ENCODE measurements around the gene YEATS2.
"Not testable (repeated sequence)": the region's sequence is repeated elsewhere in the genome, so short reads cannot be mapped to it uniquely, and the experiment has no call there.

YEATS2 gene

DNA sequence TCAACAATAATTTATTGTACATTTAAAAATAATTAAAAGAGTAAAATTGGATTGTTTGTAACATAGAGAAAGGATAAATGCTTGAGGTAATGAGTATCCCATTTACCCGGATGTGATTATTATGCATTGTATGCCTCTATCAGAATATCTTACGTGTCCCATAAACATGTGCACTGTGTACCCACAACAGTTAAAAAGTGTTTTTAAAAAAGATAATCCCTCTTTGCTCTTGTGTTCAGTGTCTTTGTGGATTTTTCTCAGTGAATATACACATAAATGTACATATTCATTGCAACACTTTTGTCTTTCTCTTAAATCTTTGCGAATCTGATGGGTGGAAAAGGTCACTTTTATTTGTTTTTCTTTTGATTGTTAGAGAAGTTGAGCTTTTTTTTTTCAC, 20.4 kb downstream of the YEATS2 start:
- DNase-seq = no peak

DNA sequence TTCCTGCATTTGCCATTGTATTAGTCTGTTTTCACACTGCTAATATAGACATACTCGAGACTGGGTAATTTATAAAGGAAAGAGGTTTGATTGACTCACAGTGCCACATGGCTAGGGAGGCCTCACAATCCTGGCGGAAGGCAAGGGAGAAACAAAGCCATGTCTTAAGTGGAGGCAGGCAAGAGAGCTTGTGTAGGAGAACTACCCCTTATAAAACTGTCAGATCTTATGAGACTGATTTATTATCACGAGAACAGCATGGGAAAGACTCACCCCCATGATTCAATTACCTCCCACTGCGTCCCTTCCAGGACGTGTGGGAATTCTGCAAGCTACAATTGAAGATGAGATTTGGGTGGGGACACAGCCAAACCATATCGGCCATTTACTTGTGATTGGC, 27.8 kb downstream of the YEATS2 start:
- no peak for DNase-seq

DNA sequence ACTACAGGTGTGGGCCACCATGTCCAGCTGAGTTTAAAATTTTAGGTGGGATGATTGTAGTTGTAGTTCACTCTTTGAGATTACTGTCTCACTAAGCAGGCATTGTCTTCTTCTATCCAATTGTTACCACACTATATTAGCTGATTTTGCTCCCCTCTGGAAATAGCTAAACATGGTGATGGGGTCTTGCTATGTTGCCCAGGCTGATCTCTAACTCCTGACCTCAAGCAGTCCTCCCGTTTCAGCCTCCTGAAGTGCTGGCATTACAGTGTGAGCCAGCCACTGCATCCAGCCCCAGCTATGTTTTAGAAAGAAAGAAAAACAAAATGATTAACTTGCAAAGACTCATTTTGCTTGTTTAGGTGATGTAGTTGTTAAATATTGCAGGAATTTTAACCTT, 30.6 kb downstream of the YEATS2 start:
- DNase-seq = no peak

DNA sequence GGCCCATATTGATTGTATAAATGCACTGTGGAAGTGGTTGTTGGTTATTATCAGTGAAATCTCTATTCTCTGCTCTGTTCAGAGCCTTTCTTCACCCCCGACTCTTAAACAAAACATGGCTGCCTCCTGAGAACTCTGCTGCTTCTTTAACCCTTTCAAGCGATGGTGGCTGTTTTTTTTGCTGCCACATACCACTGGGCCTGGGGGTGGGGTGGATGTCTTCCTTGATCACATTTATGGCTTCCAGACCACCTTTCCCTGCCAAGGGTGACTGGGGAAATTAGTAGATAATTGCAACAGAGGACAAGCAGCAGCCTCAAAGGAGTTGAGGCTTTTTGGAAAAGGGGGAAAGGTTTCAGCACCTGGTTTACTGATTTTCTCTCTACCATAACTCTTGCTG, 32.8 kb downstream of the YEATS2 start:
- DNase-seq = no peak

DNA sequence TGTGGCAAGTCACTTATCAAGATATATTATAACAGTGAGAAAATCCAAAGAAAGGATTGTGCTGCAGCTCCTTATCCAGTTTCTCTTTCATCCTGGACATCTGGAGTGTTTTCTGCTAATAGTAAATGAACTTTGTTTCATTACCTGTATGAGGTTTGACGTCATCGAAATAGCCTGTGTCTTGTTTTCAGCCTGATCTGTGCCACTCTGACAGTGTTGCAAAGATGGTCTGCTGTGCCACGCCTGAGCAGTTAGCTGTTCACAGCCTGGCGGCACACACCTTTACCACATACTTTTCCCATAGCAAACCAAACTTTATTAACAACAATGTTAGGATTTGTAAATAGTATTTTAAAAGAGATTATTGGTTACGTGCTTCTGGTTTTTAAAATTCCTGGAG, 34.0 kb downstream of the YEATS2 start:
- DNase-seq = no peak

DNA sequence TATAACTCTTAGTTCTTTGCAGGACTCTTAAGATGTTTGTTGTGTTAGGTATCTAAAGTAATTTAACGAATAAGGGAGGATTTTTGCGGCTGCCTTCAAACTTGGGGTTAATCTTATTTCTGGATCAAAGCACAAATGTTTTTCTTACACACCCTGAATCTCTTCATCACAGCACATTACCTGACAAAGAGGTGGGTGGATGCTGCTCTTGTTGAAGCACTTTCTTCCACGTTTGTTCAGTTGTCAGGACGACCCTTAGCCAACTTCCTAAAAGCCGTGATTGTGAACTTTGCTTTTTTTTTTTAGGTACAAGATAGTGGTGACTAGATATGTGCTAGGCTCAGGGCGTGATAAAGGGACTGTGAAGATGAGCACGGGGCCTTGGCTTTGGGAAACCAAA, 36.0 kb downstream of the YEATS2 start:
- no peak for DNase-seq

DNA sequence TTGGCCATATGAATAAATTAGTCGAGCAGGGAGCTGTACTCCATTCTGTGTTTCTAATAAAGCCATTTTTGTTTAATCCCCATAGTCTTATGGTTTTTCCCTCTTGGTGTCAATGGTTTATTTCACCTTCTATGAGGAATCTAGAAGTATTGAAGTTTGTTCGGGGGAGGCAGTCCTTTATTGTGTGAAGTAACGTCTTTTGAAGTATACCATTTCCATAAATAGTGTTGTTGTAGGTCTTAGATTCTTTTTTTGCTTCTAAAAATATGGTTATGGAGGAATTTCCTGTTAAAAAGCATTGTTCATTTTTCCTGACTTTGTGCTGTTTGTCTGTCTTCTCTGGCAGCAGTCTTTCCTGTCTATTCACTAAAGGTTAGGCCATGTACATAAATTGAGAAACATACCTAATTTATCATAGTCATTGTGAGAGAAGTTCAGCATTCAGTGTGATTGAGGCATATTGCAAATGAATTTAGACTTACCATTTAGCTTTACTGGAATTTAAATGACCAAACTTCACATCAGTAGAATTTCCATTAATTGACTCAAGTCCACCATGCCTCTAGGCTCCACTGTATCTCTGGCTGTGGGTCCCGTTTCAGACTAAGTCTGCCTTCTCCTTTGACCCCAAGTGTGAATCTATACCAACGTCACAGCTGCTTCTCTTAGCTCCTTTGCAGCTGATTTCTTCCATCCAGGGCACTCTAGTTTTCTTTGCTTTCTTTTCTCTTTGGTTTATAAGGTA, 37.3 kb downstream of the YEATS2 start:
- no peak for DNase-seq

DNA sequence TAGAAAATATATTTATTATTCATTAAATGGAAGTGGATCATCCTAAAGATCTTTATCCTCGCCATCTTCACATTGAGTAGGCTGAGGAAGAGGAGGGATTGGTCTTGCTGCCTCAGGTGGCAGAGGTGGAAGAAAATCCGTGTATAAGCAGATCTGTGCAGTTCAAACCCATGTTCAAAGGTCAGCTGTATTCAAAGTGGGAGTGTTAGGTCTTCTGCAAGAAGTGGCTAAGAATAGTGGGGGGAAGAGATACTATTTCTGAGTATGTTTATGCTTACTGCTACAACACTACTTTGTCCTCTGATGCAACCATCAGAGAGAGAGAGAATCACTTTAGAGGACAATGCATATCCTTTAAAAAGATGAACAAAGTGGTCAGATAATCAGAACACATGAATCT, 39.5 kb downstream of the YEATS2 start:
- DNase-seq = no peak

DNA sequence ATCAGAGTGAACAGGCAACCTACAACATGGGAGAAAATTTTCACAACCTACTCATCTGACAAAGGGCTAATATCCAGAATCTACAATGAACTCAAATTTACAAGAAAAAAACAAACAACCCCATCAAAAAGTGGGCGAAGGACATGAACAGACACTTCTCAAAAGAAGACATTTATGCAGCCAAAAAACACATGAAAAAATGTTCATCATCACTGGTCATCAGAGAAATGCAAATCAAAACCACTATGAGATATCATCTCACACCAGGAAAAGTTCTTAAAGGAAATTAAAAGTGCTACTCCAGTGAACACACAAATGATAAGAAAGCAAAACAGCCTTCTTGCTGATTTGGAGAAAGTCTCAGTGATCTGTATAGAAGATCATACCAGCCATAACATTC, 42.6 kb downstream of the YEATS2 start:
- not testable (repeated sequence) for DNase-seq

DNA sequence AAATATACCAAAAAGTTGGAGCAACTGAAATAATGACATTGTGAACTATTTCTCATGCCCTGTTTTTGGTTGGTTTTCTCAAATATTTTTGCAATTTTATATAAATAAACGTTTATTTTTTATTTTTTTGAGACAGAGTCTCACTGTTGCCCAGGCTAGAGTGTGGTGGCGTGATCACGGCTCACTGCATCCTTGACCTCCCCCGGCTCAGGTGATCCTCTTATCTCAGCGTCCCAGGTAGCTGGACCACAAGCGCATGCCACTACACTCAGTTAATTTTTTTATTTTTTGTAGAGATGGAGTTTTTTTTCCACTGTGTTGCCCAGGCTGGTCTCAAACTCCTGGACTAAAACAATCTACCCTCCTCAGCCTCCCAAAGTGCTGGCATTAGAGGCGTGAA, 45.6 kb downstream of the YEATS2 start:
- no peak for DNase-seq

DNA sequence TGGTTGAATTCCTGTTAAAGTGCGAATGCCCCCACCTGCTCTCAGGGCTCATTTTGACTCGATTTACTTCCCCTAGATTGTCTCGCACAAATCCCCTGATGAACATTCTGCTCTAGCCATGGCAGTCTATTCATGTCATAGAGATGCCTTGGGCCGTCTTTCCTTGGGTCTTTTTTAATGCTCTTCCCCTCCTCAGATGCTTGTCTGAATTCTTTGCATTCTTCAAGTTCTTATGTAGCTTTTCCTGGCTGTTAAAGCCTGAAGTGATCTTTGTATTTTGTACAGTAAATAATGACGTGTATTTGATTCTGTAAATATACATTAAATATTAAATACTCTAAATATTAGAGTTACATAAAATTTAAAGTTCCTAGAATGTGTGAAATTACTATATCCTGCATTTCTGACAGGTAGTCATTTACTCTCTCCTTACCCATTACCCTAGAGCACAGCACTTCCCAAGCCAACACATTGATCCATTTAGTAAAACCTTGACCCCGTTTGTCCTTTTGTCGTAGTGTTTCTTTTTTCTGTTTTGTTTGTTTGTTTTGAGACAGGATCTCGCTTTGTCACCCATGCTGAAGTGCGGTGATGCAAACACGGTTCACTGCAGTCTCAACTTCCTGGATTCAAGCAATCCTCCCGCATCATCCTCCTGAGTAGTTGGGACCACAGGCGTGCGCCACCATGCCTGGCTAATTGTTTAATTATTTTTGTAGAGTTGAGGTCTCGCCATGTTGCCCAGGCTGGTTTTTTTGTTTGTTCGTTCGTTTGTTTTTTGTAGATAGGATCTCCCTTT, 47.9 kb downstream of the YEATS2 start:
- DNase-seq = no peak

DNA sequence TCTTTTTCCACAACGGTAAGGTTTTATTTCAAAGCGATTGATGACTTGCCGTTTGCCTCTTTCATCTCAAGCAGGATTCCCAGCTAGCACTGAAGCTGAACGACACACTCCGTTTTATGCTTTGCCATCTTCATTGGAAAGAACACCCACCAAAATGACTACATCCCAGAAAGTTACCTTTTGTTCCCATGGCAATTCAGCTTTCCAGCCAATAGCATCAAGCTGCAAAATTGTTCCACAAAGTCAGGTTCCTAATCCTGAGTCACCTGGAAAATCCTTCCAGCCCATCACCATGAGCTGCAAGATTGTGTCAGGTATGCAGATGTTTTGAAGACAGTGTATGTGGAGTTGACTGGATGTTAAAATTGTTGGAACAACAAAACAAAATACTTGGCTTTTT, 56.5 kb downstream of the YEATS2 start:
- DNase-seq = no peak

DNA sequence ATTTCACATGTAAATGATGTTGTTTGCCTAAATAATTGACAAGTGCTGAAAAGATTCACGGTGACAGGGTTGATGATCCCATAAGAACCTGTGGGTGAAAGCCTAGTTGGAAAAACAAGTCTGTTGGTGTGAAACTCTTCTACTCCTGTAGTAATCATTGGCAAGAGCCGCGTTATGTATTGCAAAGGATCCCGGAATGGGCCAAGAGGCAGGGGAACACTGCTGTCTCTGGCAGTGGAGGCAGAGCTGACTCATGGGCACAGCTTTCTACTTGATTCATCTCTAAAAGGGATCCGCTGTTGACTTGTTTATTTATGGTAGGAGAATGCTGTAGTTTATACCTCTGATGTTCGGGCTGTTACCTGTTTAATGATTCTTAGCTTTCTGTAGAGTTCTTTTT, 64.7 kb downstream of the YEATS2 start:
- no peak for DNase-seq

DNA sequence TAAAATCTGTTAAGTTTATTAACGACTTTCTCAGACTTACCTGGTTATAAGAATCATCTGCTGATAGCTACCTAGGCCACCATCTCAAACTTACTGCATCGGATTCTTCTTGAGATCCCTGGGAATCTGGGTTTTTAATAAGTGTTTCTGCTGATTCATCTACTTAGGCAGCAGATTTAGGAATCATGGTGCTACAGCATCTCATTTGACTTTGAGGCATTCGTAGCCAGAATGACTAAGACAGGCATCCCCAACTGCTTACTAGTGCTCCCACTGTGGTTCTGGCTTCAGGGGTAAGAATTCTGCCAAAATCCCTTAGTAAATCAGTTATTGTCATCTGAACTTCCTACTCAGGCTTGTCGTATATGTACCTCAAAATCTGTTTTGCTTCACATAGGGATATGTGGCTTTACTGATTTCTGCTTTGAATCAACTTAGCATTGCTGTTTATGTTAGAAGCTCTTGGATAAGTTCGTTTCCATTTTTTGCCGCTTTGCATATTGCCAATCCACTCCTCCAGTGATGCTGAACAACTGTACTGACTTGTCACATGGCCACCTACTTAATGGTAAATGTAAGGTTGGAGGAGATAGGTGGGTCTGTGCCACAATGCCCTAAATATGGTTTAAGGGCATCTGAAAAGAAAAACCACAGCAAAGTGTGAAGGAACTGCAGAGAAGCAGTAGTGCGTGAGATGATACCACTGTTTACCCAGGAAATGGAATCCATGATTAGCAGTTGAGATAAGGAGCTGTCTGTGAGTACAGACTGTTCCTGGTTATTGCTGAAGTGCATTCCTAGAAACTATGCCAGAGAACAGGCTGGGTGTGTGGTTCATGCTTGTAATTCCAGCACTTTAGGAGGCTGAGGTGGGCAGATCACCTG, 67.5 kb downstream of the YEATS2 start:
- no peak for DNase-seq

DNA sequence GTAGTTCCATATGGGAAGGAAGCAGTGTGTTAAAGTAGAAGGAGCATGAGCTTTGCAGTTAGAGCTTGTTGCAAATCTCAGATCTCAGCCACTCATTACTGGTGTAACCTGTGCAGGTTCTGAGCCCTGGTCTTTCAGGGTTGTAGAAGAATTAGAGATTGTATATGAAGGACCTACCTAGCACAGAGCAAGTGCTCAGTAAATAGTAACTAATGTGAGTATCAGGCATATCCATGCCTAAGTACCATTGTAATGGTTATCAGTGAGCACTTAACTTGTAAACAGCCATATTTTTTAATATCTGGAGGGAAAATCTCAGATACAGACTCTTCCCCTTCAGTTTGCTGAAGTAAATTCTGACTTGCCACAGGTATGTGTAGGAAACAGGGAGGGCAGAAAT, 68.5 kb downstream of the YEATS2 start:
- peak in 1 of 3 experiments; percentile 41 for DNase-seq

DNA sequence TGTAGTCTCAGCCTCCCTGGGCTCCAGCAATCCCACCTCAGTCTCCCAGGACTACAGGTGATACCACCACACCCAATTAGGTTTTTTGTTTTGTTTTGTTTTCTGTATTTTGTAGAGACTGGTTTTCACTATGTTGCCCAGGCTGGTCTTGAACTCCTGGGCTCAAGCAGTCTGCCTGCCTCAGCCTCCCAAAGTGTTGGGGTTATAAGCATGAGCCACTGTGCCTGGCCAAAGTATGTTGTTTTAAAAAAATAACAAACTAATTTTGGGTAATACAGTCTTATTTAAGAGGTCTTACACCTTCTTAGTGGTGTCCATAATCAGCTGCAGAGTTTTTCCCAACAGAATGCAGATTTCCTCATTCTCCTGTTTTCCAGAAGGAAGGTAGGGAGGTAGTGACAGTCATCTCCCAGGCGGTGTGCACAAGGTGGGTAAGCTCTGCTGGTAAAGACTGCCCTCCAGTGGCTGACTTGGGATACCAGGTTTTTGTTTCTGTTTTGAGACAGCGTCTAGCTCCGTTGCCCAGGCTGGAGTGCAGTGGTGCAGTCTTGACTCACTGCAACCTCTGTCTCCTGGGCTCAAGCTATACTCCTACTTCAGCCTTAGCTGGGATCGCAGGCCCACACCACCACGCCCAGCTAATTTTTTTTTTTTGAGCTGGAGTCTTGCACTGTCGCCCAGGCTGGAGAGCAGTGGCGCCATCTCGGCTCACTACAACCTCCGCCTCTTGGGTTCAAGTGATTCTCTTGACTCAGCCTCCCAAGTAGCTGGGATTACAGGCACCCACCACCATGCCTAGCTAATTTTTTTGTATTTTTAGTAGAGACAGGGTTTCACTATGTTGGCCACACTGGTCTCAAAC, 69.4 kb downstream of the YEATS2 start:
- peak; percentile 65 to 88 (median 69) for DNase-seq

DNA sequence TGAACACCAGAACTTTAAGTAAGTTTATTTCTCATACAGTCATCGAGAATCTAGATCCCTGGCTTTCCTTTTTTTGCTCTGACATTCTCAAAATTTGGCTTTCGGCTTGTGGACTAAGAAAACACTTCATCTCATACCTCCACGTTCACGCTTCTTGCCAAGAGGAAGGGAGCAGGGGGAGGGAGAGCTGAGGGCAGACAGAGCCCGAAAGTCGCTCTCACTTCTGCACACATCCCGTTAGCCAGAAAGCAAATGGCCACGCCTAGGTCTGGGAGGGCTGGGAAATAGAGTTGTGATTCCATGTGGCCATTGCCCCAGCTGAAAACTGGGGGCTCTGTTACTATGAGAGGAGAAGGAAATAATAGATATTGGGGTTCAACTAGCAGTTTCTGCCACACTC, 70.5 kb downstream of the YEATS2 start:
- DNase-seq = no peak

DNA sequence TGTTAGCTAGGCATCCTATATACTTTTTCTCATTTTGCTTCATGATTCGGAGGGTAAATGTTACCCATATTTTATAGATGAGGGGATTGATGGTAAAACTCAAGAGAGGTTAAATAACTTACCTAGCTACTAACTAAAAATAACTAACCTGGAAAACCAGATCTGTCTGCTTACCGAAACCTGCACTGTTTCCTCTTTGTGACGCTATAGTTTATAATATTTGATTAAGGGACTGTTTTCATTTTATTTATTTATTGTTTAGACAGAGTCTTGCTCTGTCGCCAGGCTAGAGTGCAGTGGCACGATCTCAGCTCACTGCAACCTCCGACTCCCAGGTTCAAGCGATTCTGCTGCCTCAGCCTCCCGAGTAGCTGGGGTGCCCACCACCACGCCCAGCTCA, 71.9 kb downstream of the YEATS2 start:
- DNase-seq = no peak

DNA sequence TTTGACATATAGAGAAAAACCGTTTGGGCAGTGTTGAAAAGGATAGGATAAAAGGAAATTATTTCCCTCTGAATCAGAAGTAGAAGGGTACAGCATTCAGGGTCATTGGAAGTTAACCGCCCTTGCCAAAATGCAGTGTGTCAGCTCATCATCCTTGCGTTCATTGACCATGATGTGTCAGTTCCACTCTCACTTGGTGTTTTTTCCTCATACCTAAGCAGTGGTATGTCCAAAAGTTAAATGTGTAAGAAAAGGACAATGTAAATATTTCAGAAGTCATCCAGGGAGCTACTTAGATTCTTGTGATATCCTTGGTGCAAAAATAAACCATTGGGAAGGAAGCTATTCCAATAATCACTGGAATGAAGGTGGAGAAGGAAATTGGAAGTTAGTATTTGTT, 77.0 kb downstream of the YEATS2 start:
- no peak for DNase-seq

DNA sequence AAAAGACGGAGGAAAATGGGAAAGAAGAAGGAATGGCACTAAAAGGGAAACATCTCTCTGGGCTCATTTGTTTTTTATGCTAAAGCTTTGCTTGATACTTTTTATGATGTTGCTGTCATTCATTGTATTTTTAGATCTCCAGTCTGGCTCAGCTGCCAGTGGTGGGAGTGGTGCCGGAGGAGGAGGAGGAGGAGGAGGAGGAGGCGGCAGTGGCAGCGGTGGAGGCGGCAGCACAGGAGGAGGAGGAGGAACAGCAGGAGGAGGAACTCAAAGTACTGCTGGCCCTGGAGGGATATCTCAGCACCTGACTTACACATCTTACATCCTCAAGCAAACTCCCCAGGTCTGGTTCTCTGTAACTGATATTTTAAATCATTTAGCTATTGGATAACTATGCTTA, 78.2 kb downstream of the YEATS2 start:
- DNase-seq = no peak

DNA sequence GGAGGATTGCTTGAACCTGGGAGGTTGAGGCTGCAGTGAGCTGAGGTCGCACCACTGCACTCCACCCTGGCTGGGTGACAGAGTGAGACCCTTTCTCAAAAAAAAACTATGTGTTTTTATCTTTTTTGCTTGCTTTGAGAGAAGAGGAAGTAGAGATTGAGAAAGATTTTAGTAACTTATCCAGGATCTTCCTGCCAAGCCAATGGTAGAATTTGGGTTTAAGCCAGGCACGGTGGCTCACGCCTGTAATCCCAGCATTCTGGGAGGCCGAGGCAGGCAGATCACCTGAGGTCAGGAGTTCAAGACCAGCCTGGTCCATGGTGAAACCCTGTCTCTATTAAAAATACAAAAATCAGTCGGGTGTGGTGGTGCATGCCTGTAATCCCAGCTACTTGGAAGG, 78.9 kb downstream of the YEATS2 start:
- not testable (repeated sequence) for DNase-seq

DNA sequence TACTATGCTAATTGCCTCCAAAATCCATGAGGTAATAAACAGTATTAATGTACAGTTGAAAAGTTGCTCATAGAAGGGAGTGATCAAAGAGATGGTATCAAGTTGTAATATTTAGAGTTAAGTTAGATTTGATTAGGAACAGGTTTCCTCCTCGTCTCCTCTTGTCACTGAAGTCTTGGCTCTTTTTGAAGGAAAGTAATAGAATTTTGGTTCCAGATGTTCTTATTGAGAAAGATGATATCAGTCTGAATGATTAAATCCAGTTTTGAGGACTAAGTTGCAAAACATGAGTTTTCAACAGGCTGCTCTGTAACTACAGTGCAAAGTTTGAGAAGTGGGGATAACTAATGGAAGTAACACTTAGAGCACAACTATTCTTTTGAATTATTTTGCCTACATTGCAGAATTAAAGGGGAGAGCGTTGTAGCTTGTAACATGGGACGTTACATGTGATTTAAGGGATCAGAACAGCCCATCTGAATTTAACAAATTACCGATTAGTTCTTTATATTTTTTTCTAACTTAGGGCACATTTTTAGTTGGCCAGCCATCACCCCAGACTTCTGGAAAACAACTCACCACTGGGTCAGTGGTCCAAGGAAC, 79.5 kb downstream of the YEATS2 start:
- DNase-seq = no peak

All from NCI-H1417 (cell line).